Endothelial cell of umbilical vein (primary cell): ENCODE results near the gene GNAO1. TPM values are rescaled to one million over a fixed set of nuclear protein-coding genes. Genes with fewer than 3 reads are reported as not detected.

ENCODE experiments used
- BruUV-seq: library from RNA; stranded (reverse); fragments of 400-500 nt; replicated peaks from 2 replicates; lab custom pipeline; 2021; lab: Mats Ljungman, UMichigan
- CTCF ChIA-PET: fragments of 300-600, 350-600 bp; sonication (Branson Sonifier 250); formaldehyde crosslinking; loops from one replicate; lab custom pipeline; 2021; ENCODE audit warnings: antibody characterized with exemption, inconsistent platforms; lab: Charles Lee
- POLR2A ChIA-PET: fragments of 300-600, 350-600 bp; sonication (Branson Sonifier 250); formaldehyde crosslinking; loops from one replicate; lab custom pipeline; 2021; ENCODE audit warnings: antibody characterized with exemption, inconsistent platforms; lab: Charles Lee
- DNase-seq: peaks from one replicate; pipeline ENCODE4 v3.0.0-alpha.2; 2011; ENCODE audit warnings: low read depth, low spot score
- FAIRE-seq: peaks from 2 replicates; lab custom pipeline; 2011; peaks lifted over from hg19 to GRCh38; lab: Jason Lieb, UNC
- H2AFZ ChIP-seq: 2 replicates; pipeline ENCODE4 v1.6.0; 2012; ENCODE audit warnings: low read depth, low read length, control low read depth, inconsistent platforms
- H3K27ac ChIP-seq: 2 replicates; pipeline ENCODE4 v1.5.1; 2011; ENCODE audit warnings: low read depth, mild to moderate bottlenecking, control low read depth, low read length, moderate library complexity; ENCODE audit not compliant: insufficient read depth
- H3K27me3 ChIP-seq, 2 experiments: 2 replicates each; pipeline versions ENCODE4 v1.6.0 to v1.6.1; 2011; ENCODE audit warnings: low read length in 2 of 2, mixed read lengths in 1 of 2; ENCODE audit not compliant: control insufficient read depth in 2 of 2, insufficient read depth in 2 of 2
- H3K36me3 ChIP-seq, 2 experiments: 2 replicates in 1 of 2; 3 replicates in 1 of 2; pipeline ENCODE4 v1.5.1; 2011; ENCODE audit warnings: low read length in 2 of 2, mild to moderate bottlenecking in 1 of 2, moderate library complexity in 1 of 2; ENCODE audit not compliant: control insufficient read depth in 2 of 2, insufficient read depth in 2 of 2; ENCODE audit errors: extremely low read depth in 1 of 2
- H3K4me1 ChIP-seq: 3 replicates; pipeline ENCODE4 v1.5.1; 2011; ENCODE audit warnings: mild to moderate bottlenecking, low read length; ENCODE audit not compliant: control insufficient read depth, insufficient read depth; ENCODE audit errors: extremely low read depth
- H3K4me2 ChIP-seq: 2 replicates; pipeline ENCODE4 v1.6.1; 2011; ENCODE audit warnings: low read length, control low read depth, mixed read lengths; ENCODE audit not compliant: insufficient read depth
- H3K4me3 ChIP-seq, 3 experiments: fragments of 200-600 bp in 1 of 3; sonication (generic), shearing (Covaris generic) in 1 of 3; replicated peaks in 1 of 3; 2 replicates each; pipeline ENCODE4 v1.5.1; 2011 to 2016; ENCODE audit warnings: control low read depth in 3 of 3, low read length in 3 of 3, mild to moderate bottlenecking in 2 of 3, inconsistent platforms in 1 of 3, low read depth in 1 of 3, moderate library complexity in 1 of 3; ENCODE audit not compliant: insufficient read depth in 1 of 3
- H3K79me2 ChIP-seq: 2 replicates; pipeline ENCODE4 v1.6.0; 2012; ENCODE audit warnings: low read length, inconsistent platforms; ENCODE audit not compliant: control insufficient read depth, insufficient read depth
- H3K9ac ChIP-seq: replicated peaks from 2 replicates; pipeline ENCODE3; 2011; ENCODE audit warnings: low read length, control low read depth; ENCODE audit not compliant: insufficient read depth; ENCODE audit errors: extremely low read depth
- H3K9me1 ChIP-seq: replicated peaks from 3 replicates; pipeline ENCODE4 v1.6.0; 2011; ENCODE audit warnings: mild to moderate bottlenecking, low read length; ENCODE audit not compliant: control insufficient read depth, insufficient read depth; ENCODE audit errors: extremely low read depth
- H3K9me3 ChIP-seq: replicated peaks from 2 replicates; pipeline ENCODE4 v1.5.1; 2012; ENCODE audit warnings: low read length, inconsistent platforms; ENCODE audit not compliant: control insufficient read depth, insufficient read depth
- H4K20me1 ChIP-seq: replicated peaks from 2 replicates; pipeline ENCODE3; 2011; ENCODE audit warnings: mild to moderate bottlenecking, low read length; ENCODE audit not compliant: control insufficient read depth, insufficient read depth; ENCODE audit errors: extremely low read depth
- EZH2 ChIP-seq: IDR thresholded peaks from 2 replicates; pipeline ENCODE4 v1.6.1; 2012; ENCODE audit warnings: borderline replicate concordance, low read depth, mild to moderate bottlenecking, moderate library complexity, low read length, inconsistent platforms; ENCODE audit not compliant: severe bottlenecking
- FOS ChIP-seq: IDR thresholded peaks from 2 replicates; pipeline ENCODE4 v1.6.1; 2011; ENCODE audit warnings: mild to moderate bottlenecking, low read length, moderate library complexity, borderline replicate concordance; ENCODE audit not compliant: insufficient read depth
- GATA2 ChIP-seq: IDR thresholded peaks from 2 replicates; pipeline ENCODE4 v1.7.0; 2011; ENCODE audit warnings: low read depth, mild to moderate bottlenecking, moderate library complexity, mixed read lengths, low read length; ENCODE audit not compliant: insufficient read length, insufficient read depth
- JUN ChIP-seq: IDR thresholded peaks from 2 replicates; pipeline ENCODE4 v1.6.1; 2011; ENCODE audit warnings: borderline replicate concordance, low read depth; ENCODE audit not compliant: insufficient read length, insufficient read depth
- MAX ChIP-seq: IDR thresholded peaks from 2 replicates; pipeline ENCODE4 v1.6.1; 2011; ENCODE audit not compliant: insufficient read depth, insufficient read length
- MYC ChIP-seq: IDR thresholded peaks from one replicate; pipeline ENCODE4 v1.6.1; 2011; ENCODE audit warnings: mild to moderate bottlenecking, low read depth, low read length
- POLR2A ChIP-seq: IDR thresholded peaks from 2 replicates; pipeline ENCODE4 v1.6.1; 2012; ENCODE audit warnings: low read depth, mild to moderate bottlenecking, control low read depth, low read length
- POLR2AphosphoS5 ChIP-seq: IDR thresholded peaks from 2 replicates; pipeline ENCODE4 v1.6.1; 2012; ENCODE audit warnings: low read depth, mild to moderate bottlenecking, control low read depth, low read length, moderate library complexity; ENCODE audit not compliant: insufficient read depth
- dilution Hi-C: fragments of 300-500 bp; cut with MboI; formaldehyde crosslinking; loops from one replicate; pipeline ENCODE4 v1.15.0; 2019; ENCODE audit warnings: low sequenced_read_pairs; ENCODE audit not compliant: extremely low pct_ligation_motif_present
- intact Hi-C: fragments of 100-400 bp; cut with micrococcal nuclease; formaldehyde crosslinking; loops from one replicate; pipeline ENCODE4 v1.10.0; 2022
- polyA plus RNA-seq, 4 experiments: library from polyadenylated mRNA; depleted of rRNA in 3 of 4; stranded (reverse) in 3 of 4; unstranded in 1 of 4; fragments of >200 nt; gene quantifications; 2 replicates each; pipeline versions ENCODE4 v1.2.1 to v1.2.3, GENCODE V29; 2011 to 2012; ENCODE audit warnings: missing spikeins in 1 of 4
- total RNA-seq: library from RNA; stranded (reverse); gene quantifications from 2 replicates; pipeline ENCODE4 v1.2.3, GENCODE V29; 2021
- TF ChIP-seq, protein P1 (sequence below), 2 donors: IDR thresholded peaks; 1 replicate in 1 of 2; 2 replicates in 1 of 2; pipeline ENCODE4 v1.5.1; 2011; ENCODE audit warnings: low read length in 2 of 2, mild to moderate bottlenecking in 2 of 2, moderate library complexity in 2 of 2, control low read depth in 1 of 2, inconsistent platforms in 1 of 2, low read depth in 1 of 2; ENCODE audit not compliant: insufficient read depth in 1 of 2; ENCODE audit errors: extremely low read depth in 1 of 2

The GNAO1 gene
- total and polyA plus RNA-seq, 2 donors (not counting 3 experiments of a cell fraction or from before 2014, with no cell fraction given): not detected

GRCh38 chr16:56289862-56290261 lies 98.6 kb downstream of the GNAO1 start:
- H3K9me3 ChIP-seq: no peaks in the 10 kb centered on the region
- H3K9ac ChIP-seq: no peak overlapping the region
- ChIA-PET POLR2A (no interaction called here), CTCF (interaction anchor here (0.9 kb wide), 1 partner anchor 28 kb away, joined by 3 read pairs; no protein-coding TSS in a partner anchor)
- H2AFZ ChIP-seq: no peak overlapping the region
- BruUV-seq: no TSS peak
- no peaks in the 10 kb centered on the region for H3K4me1 ChIP-seq
- no peaks in the 10 kb centered on the region for H3K9me1 ChIP-seq
- TF ChIP-seq MAX (no peak), JUN (no peak), POLR2A (no peak), POLR2AphosphoS5 (no peak), EZH2 (no peak), MYC (no peak), GATA2 (no peak), FOS (no peak)
- TF ChIP-seq, protein P1, sequence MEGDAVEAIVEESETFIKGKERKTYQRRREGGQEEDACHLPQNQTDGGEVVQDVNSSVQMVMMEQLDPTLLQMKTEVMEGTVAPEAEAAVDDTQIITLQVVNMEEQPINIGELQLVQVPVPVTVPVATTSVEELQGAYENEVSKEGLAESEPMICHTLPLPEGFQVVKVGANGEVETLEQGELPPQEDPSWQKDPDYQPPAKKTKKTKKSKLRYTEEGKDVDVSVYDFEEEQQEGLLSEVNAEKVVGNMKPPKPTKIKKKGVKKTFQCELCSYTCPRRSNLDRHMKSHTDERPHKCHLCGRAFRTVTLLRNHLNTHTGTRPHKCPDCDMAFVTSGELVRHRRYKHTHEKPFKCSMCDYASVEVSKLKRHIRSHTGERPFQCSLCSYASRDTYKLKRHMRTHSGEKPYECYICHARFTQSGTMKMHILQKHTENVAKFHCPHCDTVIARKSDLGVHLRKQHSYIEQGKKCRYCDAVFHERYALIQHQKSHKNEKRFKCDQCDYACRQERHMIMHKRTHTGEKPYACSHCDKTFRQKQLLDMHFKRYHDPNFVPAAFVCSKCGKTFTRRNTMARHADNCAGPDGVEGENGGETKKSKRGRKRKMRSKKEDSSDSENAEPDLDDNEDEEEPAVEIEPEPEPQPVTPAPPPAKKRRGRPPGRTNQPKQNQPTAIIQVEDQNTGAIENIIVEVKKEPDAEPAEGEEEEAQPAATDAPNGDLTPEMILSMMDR (IDR thresholded peaks at IDR 0.05; ENCODE audit: extremely low read depth in 1 of 2, insufficient read depth in 1 of 2, low read depth in 1 of 2, low read length in 2 of 2): no peak
- no peak overlapping the region for H3K4me3 ChIP-seq
- dilution Hi-C loops: no loop called here
- no peaks in the 10 kb centered on the region for H3K27me3 ChIP-seq
- no peaks in the 10 kb centered on the region for H3K36me3 ChIP-seq
- no peak overlapping the region for H3K4me2 ChIP-seq
- FAIRE-seq (no peak), DNase-seq (no peak)
- intact Hi-C loops: no loop called here
- H3K27ac ChIP-seq: no peak overlapping the region
- no peaks in the 10 kb centered on the region for H4K20me1 ChIP-seq
- no peaks in the 10 kb centered on the region for H3K79me2 ChIP-seq
